Neural cell (in vitro differentiated cells): ENCODE data around the gene P4HTM. TPM values are rescaled to one million over a fixed set of nuclear protein-coding genes. Genes with fewer than 3 reads are reported as not detected.
A peak's percentile ranks its signal among the peaks of the same experiment; 100 is the strongest.

Experiments
- H2AFZ ChIP-seq: fragments of 200-600, 300-800 bp; sonication (generic), shearing (Covaris generic); 2 replicates; pipeline ENCODE4 v1.6.0; 2014; ENCODE audit warnings: low read depth, mild to moderate bottlenecking, antibody characterized with exemption, low read length, moderate library complexity
- H3F3A ChIP-seq: fragments of 200-600 bp; shearing (Covaris generic); 2 replicates; pipeline ENCODE4 v1.6.1; 2016; ENCODE audit warnings: mild to moderate bottlenecking, moderate library complexity, mixed read lengths, antibody characterized with exemption, low read length; ENCODE audit not compliant: insufficient read depth, poor library complexity, severe bottlenecking
- H3K27ac ChIP-seq: fragments of 200-600, 300-800 bp; sonication (generic), shearing (Covaris generic); 2 replicates; pipeline ENCODE4 v1.5.1; 2014; ENCODE audit warnings: mild to moderate bottlenecking, low read length, moderate library complexity
- H3K27me3 ChIP-seq: fragments of 300-800, 200-600 bp; sonication (generic), shearing (Covaris generic); 2 replicates; pipeline ENCODE4 v1.6.0; 2014; ENCODE audit warnings: mild to moderate bottlenecking, low read depth, low read length, moderate library complexity; ENCODE audit not compliant: insufficient read depth
- H3K36me3 ChIP-seq: fragments of 300-800, 200-600 bp; sonication (generic), shearing (Covaris generic); 2 replicates; pipeline ENCODE4 v1.5.1; 2014; ENCODE audit warnings: mild to moderate bottlenecking, antibody characterized with exemption, low read length, moderate library complexity; ENCODE audit not compliant: insufficient read depth
- H3K4me2 ChIP-seq: fragments of 300-800, 200-600 bp; sonication (generic), shearing (Covaris generic); 2 replicates; pipeline ENCODE4 v1.6.0; 2014; ENCODE audit warnings: mild to moderate bottlenecking, low read length
- H3K4me3 ChIP-seq: fragments of 300-800, 200-600 bp; sonication (generic), shearing (Covaris generic); 2 replicates; pipeline ENCODE4 v1.5.1; 2014; ENCODE audit warnings: mild to moderate bottlenecking, low read length, moderate library complexity
- H3K79me2 ChIP-seq: fragments of 200-600 bp; shearing (Covaris generic); replicated peaks from 2 replicates; pipeline ENCODE4 v1.6.0; 2014; ENCODE audit warnings: mild to moderate bottlenecking, low read length, moderate library complexity; ENCODE audit not compliant: insufficient read depth
- H3K9ac ChIP-seq: fragments of 300-800, 200-600 bp; sonication (generic), shearing (Covaris generic); 2 replicates; pipeline ENCODE4 v1.6.1; 2016; ENCODE audit warnings: mild to moderate bottlenecking, low read length, mixed read lengths
- H3K9me2 ChIP-seq: fragments of 200-600 bp; shearing (Covaris generic); 2 replicates; pipeline ENCODE4 v1.6.1; 2016; ENCODE audit warnings: mild to moderate bottlenecking, low read length, mixed read lengths; ENCODE audit not compliant: insufficient read depth
- H3K9me3 ChIP-seq: fragments of 200-600, 300-800 bp; sonication (generic), shearing (Covaris generic); 2 replicates; pipeline ENCODE4 v1.6.1; 2016; ENCODE audit warnings: mild to moderate bottlenecking, mixed run types, low read length, moderate library complexity, mixed read lengths
- H4K20me1 ChIP-seq: fragments of 200-600 bp; shearing (Covaris generic); 2 replicates; pipeline ENCODE4 v1.6.1; 2016; ENCODE audit warnings: mild to moderate bottlenecking, mixed run types; ENCODE audit not compliant: insufficient read depth
- EP300 ChIP-seq: fragments of 450-650 bp; conservative IDR thresholded peaks from 2 replicates; pipeline ENCODE4 v1.6.1; 2014; ENCODE audit warnings: antibody characterized with exemption, mild to moderate bottlenecking, moderate library complexity; ENCODE audit not compliant: poor library complexity, severe bottlenecking
- EZH2 ChIP-seq: fragments of 200-600, 300-800 bp; shearing (Covaris generic), sonication (generic); IDR thresholded peaks from 2 replicates; pipeline ENCODE4 v1.6.1; 2014; ENCODE audit warnings: antibody characterized with exemption, low read length, borderline replicate concordance, mild to moderate bottlenecking; ENCODE audit not compliant: insufficient read depth, poor library complexity, severe bottlenecking
- MXI1 ChIP-seq: fragments of 450-650 bp; conservative IDR thresholded peaks from 2 replicates; pipeline ENCODE4 v1.6.1; 2014; ENCODE audit warnings: antibody characterized with exemption, mild to moderate bottlenecking; ENCODE audit not compliant: poor library complexity, severe bottlenecking
- POLR2AphosphoS5 ChIP-seq: IDR thresholded peaks from 2 replicates; pipeline ENCODE4 v1.6.1; 2012
- RAD21 ChIP-seq: fragments of 450-650 bp; conservative IDR thresholded peaks from 2 replicates; pipeline ENCODE4 v1.6.1; 2014; ENCODE audit warnings: antibody characterized with exemption, mild to moderate bottlenecking, moderate library complexity
- REST ChIP-seq: IDR thresholded peaks from 2 replicates; pipeline ENCODE4 v1.6.1; 2012; ENCODE audit warnings: borderline replicate concordance
- SMC3 ChIP-seq: fragments of 450-650 bp; conservative IDR thresholded peaks from 2 replicates; pipeline ENCODE4 v1.6.1; 2014; ENCODE audit warnings: antibody characterized with exemption, mild to moderate bottlenecking, moderate library complexity; ENCODE audit not compliant: poor library complexity
- TAF1 ChIP-seq: IDR thresholded peaks from 2 replicates; pipeline ENCODE4 v1.6.1; 2012; ENCODE audit warnings: low read depth
- polyA plus RNA-seq: library from polyadenylated mRNA; depleted of rRNA; stranded (reverse); fragments of >200 nt; gene quantifications from 2 replicates; pipeline ENCODE4 v1.2.3, GENCODE V29; 2014
- TF ChIP-seq, protein P1 (sequence below): fragments of 450-650 bp; IDR thresholded peaks from 2 replicates; pipeline ENCODE4 v1.5.1; 2014; ENCODE audit warnings: antibody characterized with exemption, mild to moderate bottlenecking, moderate library complexity; ENCODE audit not compliant: poor library complexity, severe bottlenecking

The P4HTM gene
- polyA plus RNA-seq, 1 donor from 2014 or later = 97.3 TPM

GRCh38 chr3:48991851-48992545 is 2.0 kb downstream of the P4HTM start:
- Histone ChIP-seq H3K27me3 (no peaks in the 10 kb centered on the region), H3K9ac (peak overlapping the region; percentile 79), H3F3A (peaks cover 6% of the 10 kb centered on the region)

DNA sequence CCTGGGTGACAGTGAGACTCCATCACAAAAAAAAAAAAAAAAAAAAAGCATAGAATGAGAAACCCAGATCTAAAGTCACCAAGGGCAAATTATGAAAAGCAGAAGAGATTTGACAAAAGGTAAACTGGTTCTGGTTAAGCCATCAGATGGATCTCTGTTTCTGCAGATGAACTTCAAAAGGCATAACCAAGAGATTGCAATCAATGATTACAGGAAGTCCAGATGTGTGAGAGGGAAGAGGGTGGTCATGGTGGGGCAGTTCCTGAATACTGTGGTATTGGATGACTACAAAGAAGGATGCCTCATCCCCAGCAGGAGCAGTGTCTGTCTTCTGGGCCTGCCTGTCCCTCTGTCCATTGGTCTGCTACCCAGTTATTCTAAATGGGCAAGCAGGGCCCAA is 3.8 kb downstream of the P4HTM start:
- no peak overlapping the region for H3K4me3 ChIP-seq
- H3K79me2 ChIP-seq = peaks cover 16% of the 10 kb centered on the region
- H3K36me3 ChIP-seq = no peaks in the 10 kb centered on the region
- no peaks in the 10 kb centered on the region for H3K9me3 ChIP-seq
- H3K4me2 ChIP-seq = no peak overlapping the region
- H2AFZ ChIP-seq = no peak overlapping the region
- no peak overlapping the region for H3K9ac ChIP-seq
- H3K9me2 ChIP-seq = no peaks in the 10 kb centered on the region
- H3K27ac ChIP-seq = no peak overlapping the region
- H4K20me1 ChIP-seq = no peaks in the 10 kb centered on the region
- TF ChIP-seq POLR2AphosphoS5 (no peak), REST (no peak), SMC3 (no peak), EZH2 (no peak), EP300 (no peak), MXI1 (no peak), RAD21 (no peak), TAF1 (no peak)
- TF ChIP-seq, protein P1, sequence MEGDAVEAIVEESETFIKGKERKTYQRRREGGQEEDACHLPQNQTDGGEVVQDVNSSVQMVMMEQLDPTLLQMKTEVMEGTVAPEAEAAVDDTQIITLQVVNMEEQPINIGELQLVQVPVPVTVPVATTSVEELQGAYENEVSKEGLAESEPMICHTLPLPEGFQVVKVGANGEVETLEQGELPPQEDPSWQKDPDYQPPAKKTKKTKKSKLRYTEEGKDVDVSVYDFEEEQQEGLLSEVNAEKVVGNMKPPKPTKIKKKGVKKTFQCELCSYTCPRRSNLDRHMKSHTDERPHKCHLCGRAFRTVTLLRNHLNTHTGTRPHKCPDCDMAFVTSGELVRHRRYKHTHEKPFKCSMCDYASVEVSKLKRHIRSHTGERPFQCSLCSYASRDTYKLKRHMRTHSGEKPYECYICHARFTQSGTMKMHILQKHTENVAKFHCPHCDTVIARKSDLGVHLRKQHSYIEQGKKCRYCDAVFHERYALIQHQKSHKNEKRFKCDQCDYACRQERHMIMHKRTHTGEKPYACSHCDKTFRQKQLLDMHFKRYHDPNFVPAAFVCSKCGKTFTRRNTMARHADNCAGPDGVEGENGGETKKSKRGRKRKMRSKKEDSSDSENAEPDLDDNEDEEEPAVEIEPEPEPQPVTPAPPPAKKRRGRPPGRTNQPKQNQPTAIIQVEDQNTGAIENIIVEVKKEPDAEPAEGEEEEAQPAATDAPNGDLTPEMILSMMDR = no peak
- H3F3A ChIP-seq = peaks cover 5% of the 10 kb centered on the region
- H3K27me3 ChIP-seq = no peaks in the 10 kb centered on the region

More at GRCh38 chr3:48991851-48992545, 2.0 kb downstream of the P4HTM start:
- no peaks in the 10 kb centered on the region for H3K9me2 ChIP-seq
- peak overlapping the region; percentile 75 for H3K4me2 ChIP-seq
- H4K20me1 ChIP-seq = no peaks in the 10 kb centered on the region
- H2AFZ ChIP-seq = no peak overlapping the region
- TF ChIP-seq EZH2 = no peak
- H3K27ac ChIP-seq = no peak overlapping the region
- H3K9me3 ChIP-seq = no peaks in the 10 kb centered on the region
- H3K4me3 ChIP-seq = peak overlapping the region; percentile 83
- H3K79me2 ChIP-seq = peaks cover 16% of the 10 kb centered on the region
- no peaks in the 10 kb centered on the region for H3K36me3 ChIP-seq
